Adrenal gland (tissue), 5 donors: Measurements from ENCODE around the gene XYLB.

ENCODE experiments used
- CTCF ChIP-seq, 6 experiments: fragments of 450-650 bp in 4 of 6; fragments of 200-600 bp in 2 of 6; sonication (generic) in 1 of 6; IDR thresholded peaks; 1 replicate in 5 of 6; 2 replicates in 1 of 6; pipeline versions ENCODE4 v1.5.1 to v1.8.0; 2016 to 2021; ENCODE audit warnings: antibody characterized with exemption in 6 of 6, mild to moderate bottlenecking in 2 of 6, moderate library complexity in 1 of 6
- POLR2A ChIP-seq, 2 donors: fragments of 450-650 bp; IDR thresholded peaks; one replicate each; pipeline ENCODE4 v1.6.1; 2017; ENCODE audit warnings: antibody characterized with exemption in 2 of 2, mild to moderate bottlenecking in 2 of 2, moderate library complexity in 1 of 2
- donor health status: DM: no; HTN: no; CAD: no.

- no peak for TF ChIP-seq CTCF (IDR thresholded peaks at IDR 0.05)
- TF ChIP-seq POLR2A (IDR thresholded peaks at IDR 0.05) = no peak
These were observed 12.2 kb upstream of the XYLB start for GRCh38 chr3:38334142-38335055.
